Astrocyte of the cerebellum (primary cell): ENCODE measurements around the gene FYN.
"Not testable (repeated sequence)": the region's sequence is repeated elsewhere in the genome, so short reads cannot be mapped to it uniquely, and the experiment has no call there.

Experiments
- DNase-seq: peaks from one replicate; pipeline ENCODE4 v3.0.0-alpha.2; 2011; ENCODE audit warnings: low read depth
- H3K4me3 ChIP-seq: 2 replicates; pipeline ENCODE4 v1.5.1; 2011; ENCODE audit warnings: mild to moderate bottlenecking, low read depth, low read length, moderate library complexity
- in situ Hi-C: cut with HindIII; loops from 2 replicates; pipeline ENCODE4 v1.10.0; 2017; ENCODE audit warnings: low sequenced_read_pairs
- TF ChIP-seq, protein P1 (sequence below): IDR thresholded peaks from 2 replicates; pipeline ENCODE4 v1.5.1; 2012; ENCODE audit warnings: low read length, low read depth, moderate library complexity, mild to moderate bottlenecking; ENCODE audit errors: missing control alignments

FYN gene

DNA sequence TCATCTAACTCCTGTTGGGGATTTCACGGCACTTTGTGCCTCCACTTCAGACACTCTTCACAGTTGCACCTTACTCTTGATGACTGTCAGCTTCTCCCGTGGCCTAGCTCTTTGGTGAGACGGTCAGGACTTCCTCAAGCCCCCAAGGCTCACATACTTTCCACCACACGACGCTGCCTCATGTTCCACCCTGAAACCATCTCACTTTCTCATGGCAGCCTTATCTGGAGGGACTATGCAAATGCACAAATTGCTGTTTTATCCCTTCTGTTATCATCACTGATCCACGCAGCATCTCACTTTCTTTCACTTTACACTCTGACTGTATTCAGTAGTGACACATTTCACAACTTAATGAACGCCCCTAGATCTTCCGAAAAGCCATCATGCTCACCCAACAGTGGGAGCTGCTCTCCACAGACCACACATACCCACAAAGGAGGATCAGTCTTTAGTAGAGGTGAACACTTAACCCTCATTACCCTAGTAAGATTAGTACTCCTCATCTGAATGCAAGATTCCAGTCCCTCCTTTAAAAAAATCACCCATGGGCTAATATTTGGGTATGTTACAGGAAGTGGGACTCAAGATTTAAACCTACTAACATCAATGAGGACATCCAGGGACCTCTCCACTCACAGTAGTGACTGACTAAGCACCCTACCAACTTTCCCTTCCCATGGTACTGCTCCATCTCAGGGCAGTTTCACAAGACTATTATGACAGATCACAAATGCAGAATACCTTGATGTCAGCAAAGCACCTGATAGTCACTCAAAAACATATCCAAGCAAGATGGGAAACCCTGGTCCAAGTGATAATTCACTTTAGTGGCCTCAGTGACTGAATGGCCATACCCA lies 35.4 kb downstream of the FYN start:
- no peak overlapping the region for H3K4me3 ChIP-seq
- no peak for DNase-seq
- in situ Hi-C loops, result no loop called here
- TF ChIP-seq, protein P1, sequence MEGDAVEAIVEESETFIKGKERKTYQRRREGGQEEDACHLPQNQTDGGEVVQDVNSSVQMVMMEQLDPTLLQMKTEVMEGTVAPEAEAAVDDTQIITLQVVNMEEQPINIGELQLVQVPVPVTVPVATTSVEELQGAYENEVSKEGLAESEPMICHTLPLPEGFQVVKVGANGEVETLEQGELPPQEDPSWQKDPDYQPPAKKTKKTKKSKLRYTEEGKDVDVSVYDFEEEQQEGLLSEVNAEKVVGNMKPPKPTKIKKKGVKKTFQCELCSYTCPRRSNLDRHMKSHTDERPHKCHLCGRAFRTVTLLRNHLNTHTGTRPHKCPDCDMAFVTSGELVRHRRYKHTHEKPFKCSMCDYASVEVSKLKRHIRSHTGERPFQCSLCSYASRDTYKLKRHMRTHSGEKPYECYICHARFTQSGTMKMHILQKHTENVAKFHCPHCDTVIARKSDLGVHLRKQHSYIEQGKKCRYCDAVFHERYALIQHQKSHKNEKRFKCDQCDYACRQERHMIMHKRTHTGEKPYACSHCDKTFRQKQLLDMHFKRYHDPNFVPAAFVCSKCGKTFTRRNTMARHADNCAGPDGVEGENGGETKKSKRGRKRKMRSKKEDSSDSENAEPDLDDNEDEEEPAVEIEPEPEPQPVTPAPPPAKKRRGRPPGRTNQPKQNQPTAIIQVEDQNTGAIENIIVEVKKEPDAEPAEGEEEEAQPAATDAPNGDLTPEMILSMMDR, result no peak

DNA sequence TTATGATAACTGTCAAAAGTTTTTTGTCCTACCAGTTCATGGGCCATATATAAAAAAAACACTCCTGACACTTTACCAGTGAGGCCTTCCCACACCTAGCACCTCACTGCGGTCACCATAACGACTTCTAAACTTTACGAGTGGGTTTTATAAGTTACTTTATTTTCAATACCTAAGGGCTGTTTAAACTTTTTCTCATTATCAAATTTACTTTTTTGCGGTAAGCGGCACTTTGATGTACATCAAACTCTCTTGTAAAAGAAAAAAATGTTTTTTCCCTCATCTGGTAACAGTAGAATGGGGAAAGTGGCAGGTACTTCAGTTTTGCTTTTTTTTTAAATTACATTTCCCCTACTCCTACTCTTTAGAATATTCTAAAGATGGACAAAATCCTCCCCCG lies 36.2 kb downstream of the FYN start:
- H3K4me3 ChIP-seq, result no peak overlapping the region
- in situ Hi-C loops, result no loop called here
- TF ChIP-seq, protein P1, result no peak
- DNase-seq, result no peak

DNA sequence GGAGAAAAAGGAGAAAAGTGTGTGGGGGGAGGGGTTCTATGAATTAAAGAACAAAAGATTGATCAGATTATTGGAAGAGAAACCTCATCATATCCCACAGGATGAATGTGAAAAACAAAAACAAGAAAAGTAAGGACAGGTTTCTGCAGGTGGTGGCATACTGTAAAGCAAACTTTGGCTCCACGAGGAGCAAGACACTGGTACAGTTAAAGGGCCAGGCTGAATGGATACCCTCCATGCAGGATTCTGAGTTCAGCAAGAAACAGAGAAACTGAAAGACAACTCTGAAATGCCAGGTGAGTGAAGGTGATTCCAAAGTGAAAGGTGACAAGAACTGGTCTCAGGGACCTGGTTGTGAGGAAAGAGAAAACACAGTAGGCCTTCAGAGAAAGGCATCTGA lies 37.4 kb downstream of the FYN start:
- no peak overlapping the region for H3K4me3 ChIP-seq
- TF ChIP-seq, protein P1, result no peak
- DNase-seq, result no peak
- in situ Hi-C loops, result no loop called here

DNA sequence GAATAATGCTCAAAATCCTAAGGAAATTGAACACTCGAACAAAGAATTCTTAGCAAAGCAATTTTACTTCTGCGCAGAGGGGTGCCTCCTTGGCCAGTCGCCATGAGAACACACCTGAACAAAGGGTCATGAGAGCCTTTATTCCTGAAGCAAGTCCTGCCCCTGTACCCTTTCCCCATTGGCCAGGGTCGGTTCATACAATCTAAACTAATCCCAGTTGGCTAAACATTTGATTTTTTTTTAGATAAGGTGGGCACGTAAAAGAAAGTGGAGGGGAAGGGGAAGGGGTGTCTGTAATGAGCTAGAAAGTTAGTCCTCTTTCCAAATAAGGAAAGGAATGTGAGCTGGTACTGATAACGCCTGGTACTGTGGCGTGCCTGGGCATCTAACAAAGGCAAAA lies 37.9 kb downstream of the FYN start:
- in situ Hi-C loops, DNase-seq, H3K4me3 ChIP-seq: not testable (repeated sequence)

DNA sequence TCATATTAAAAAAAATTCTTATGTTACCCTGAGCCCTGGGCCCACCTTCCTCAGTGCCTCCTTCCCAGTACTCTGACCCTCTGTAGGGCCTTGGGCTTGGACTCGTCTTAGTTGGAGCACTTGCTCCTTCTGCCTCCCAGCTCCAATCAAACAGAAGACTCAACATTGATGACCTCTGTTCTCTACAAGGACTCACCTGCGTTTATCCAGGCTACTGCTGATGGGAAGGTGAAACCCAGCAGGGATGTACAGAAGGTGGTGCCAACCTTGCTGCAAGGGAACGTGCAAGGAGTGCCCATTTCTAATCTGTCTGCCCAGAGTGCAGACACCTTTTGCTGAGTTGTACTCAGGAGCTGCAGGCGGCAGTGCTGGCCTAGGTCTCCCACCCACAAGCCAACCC lies 38.9 kb downstream of the FYN start:
- TF ChIP-seq, protein P1, result no peak
- in situ Hi-C loops, result no loop called here
- H3K4me3 ChIP-seq, result no peak overlapping the region
- DNase-seq, result no peak

DNA sequence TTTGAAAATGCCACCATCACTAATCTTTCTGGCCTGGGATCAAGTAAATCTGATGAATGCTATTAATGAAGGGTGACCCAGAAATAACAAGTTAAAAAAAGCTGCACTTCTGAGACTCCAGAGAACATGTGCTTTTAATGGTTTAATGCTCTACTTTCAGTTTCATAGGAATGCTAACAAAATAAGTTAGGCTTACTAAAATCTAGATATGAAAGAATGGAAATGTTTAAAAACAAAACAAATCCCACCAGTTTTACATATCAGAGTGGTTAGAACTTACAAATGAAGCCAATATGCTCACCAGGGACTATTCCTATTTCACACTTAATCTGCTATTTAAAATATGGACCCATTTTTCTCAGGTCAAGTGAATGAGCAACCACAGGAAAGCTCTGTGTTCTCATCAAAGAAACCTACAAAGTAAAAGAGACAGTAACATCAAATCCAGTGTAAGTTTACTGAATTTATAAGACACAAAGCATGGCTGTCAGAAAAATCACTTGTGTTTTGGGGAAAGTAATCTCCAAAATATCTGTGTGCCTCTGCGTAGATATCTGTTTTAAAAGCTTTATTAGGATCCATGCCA lies 40.3 kb downstream of the FYN start:
- no peak overlapping the region for H3K4me3 ChIP-seq
- TF ChIP-seq, protein P1, result no peak
- in situ Hi-C loops, result no loop called here
- no peak for DNase-seq

DNA sequence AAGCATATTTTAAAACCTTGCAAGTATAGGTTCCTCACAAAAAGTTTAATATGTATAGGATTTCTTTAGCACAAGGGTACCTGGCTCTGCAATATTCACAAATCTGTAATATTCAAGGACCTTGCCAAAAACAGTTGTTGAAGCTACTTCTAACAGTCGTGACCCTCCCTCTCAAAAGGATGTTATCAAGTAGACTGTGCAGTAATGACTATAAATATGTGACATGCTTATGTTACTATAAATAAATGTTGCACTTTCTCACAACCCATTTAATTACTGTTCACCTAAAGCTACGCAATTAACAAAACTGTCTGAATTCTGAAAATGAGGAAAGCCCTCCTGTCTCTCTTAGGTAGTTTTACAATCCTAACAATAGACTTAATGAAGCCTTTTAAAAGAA lies 41.8 kb downstream of the FYN start:
- H3K4me3 ChIP-seq, result no peak overlapping the region
- in situ Hi-C loops, result no loop called here
- DNase-seq, result no peak
- TF ChIP-seq, protein P1, result no peak
